GM12878 (cell line): ENCODE results near the gene HSD11B1L. TPM values are rescaled to one million over a fixed set of nuclear protein-coding genes. Genes with fewer than 3 reads are reported as not detected.

ENCODE experiments used
- ATAC-seq: fragments of 200-7000 bp; cut with Tn5 transposase; 3 replicates; pipeline ENCODE4 v1.9.1; 2020; ENCODE audit warnings: mild to moderate bottlenecking, moderate library complexity
- BruUV-seq: library from RNA; stranded (reverse); fragments of 400-500 nt; replicated peaks from 2 replicates; lab custom pipeline; 2021; lab: Mats Ljungman, UMichigan
- CTCF ChIA-PET: fragments of 300-600 bp; sonication (Branson Sonifier 250); formaldehyde crosslinking; extraction: SDS; loops from one replicate; lab custom pipeline; 2021; ENCODE audit warnings: inconsistent platforms; lab: Yijun Ruan, JAX
- POLR2A ChIA-PET: fragments of 350-600 bp; formaldehyde crosslinking; extraction: SDS; loops from one replicate; lab custom pipeline; 2021; ENCODE audit warnings: inconsistent platforms; lab: Charles Lee
- RAD21 ChIA-PET: fragments of 300-600 bp; sonication (Branson Sonifier 250); formaldehyde crosslinking; loops from one replicate; lab custom pipeline; 2023; ENCODE audit warnings: antibody characterized with exemption; ENCODE audit not compliant: unreplicated experiment; lab: Charles Lee
- SMC1A ChIA-PET: fragments of 300-600 bp; sonication (Branson Sonifier 250); formaldehyde crosslinking; loops from one replicate; lab custom pipeline; 2023; ENCODE audit not compliant: unreplicated experiment, uncharacterized antibody; lab: Charles Lee
- DNase-seq: peaks from one replicate; pipeline ENCODE4 v3.0.0-alpha.2; 2011; ENCODE audit warnings: low read depth, low spot score
- FAIRE-seq: peaks from 3 replicates; lab custom pipeline; 2011; peaks lifted over from hg19 to GRCh38; lab: Jason Lieb, UNC
- H2AFZ ChIP-seq: 2 replicates; pipeline ENCODE4 v1.6.0; 2011; ENCODE audit warnings: low read depth, low read length, control low read depth; ENCODE audit not compliant: control insufficient read depth
- H3K27ac ChIP-seq: 2 replicates; pipeline ENCODE4 v1.5.1; 2011; ENCODE audit warnings: control low read depth; ENCODE audit not compliant: control insufficient read depth, insufficient read depth
- H3K27me3 ChIP-seq, 2 experiments: replicated peaks in 1 of 2; 2 replicates each; pipeline versions ENCODE4 v1.6.0 to v1.6.1; 2011; ENCODE audit warnings: low read length in 1 of 2; ENCODE audit not compliant: control insufficient read depth in 2 of 2, insufficient read depth in 2 of 2
- H3K36me3 ChIP-seq, 2 experiments: 2 replicates each; pipeline ENCODE4 v1.5.1; 2011; ENCODE audit warnings: low read length in 1 of 2; ENCODE audit not compliant: control insufficient read depth in 2 of 2, insufficient read depth in 2 of 2
- H3K4me1 ChIP-seq: 2 replicates; pipeline ENCODE4 v1.6.1; 2011; ENCODE audit warnings: mild to moderate bottlenecking, low read length, moderate library complexity, mixed read lengths; ENCODE audit not compliant: control insufficient read depth, insufficient read depth
- H3K4me2 ChIP-seq: 2 replicates; pipeline ENCODE4 v1.6.0; 2011; ENCODE audit warnings: control low read depth; ENCODE audit not compliant: control insufficient read depth, insufficient read depth
- H3K4me3 ChIP-seq: fragments of 200-600 bp; sonication (generic); 2 replicates; pipeline ENCODE4 v1.5.1; 2016
- H3K79me2 ChIP-seq: 2 replicates; pipeline ENCODE4 v1.6.0; 2011; ENCODE audit warnings: low read length; ENCODE audit not compliant: control insufficient read depth, insufficient read depth
- H3K9ac ChIP-seq: 2 replicates; pipeline ENCODE4 v1.8.0; 2011; ENCODE audit warnings: low read length, control low read depth, mixed read lengths; ENCODE audit not compliant: control insufficient read depth, insufficient read depth
- H3K9me3 ChIP-seq: replicated peaks from 3 replicates; pipeline ENCODE4 v1.5.1; 2011; ENCODE audit warnings: mild to moderate bottlenecking, low read length; ENCODE audit not compliant: control insufficient read depth, insufficient read depth
- H4K20me1 ChIP-seq: 2 replicates; pipeline ENCODE4 v1.6.0; 2011; ENCODE audit not compliant: control insufficient read depth, insufficient read depth
- CEBPB ChIP-seq, 2 experiments: fragments of 150-350 bp in 1 of 2; IDR thresholded peaks; 2 replicates each; pipeline ENCODE4 v1.6.1; 2012 to 2014; ENCODE audit warnings: low read depth in 2 of 2, low read length in 2 of 2, borderline replicate concordance in 1 of 2, inconsistent platforms in 1 of 2
- CEBPZ ChIP-seq: fragments of 150-350 bp; IDR thresholded peaks from 2 replicates; pipeline ENCODE4 v1.6.1; 2016; ENCODE audit warnings: low read depth, low read length
- CUX1 ChIP-seq: IDR thresholded peaks from 2 replicates; pipeline ENCODE4 v1.6.1; 2012; ENCODE audit warnings: improper control_type of control experiment, low read depth, low read length; ENCODE audit not compliant: insufficient replicate concordance
- DPF2 ChIP-seq: fragments of 450-650 bp; IDR thresholded peaks from 2 replicates; pipeline ENCODE4 v1.6.1; 2017; ENCODE audit warnings: mild to moderate bottlenecking
- EGR1 ChIP-seq, 2 experiments: IDR thresholded peaks; 1 replicate in 1 of 2; 2 replicates in 1 of 2; pipeline ENCODE4 v1.6.1; 2011 to 2012; ENCODE audit warnings: low read depth in 2 of 2, low read length in 2 of 2, borderline replicate concordance in 1 of 2, mild to moderate bottlenecking in 1 of 2, moderate library complexity in 1 of 2
- FOS ChIP-seq: IDR thresholded peaks from 3 replicates; pipeline ENCODE4 v1.6.1; 2011; ENCODE audit warnings: borderline replicate concordance; ENCODE audit not compliant: insufficient read length; ENCODE audit errors: extremely low read depth
- FOXK2 ChIP-seq: fragments of 450-650 bp; IDR thresholded peaks from 2 replicates; pipeline ENCODE4 v1.6.1; 2017; ENCODE audit warnings: mild to moderate bottlenecking, moderate library complexity
- HDGF ChIP-seq: fragments of 450-650 bp; IDR thresholded peaks from 2 replicates; pipeline ENCODE4 v1.6.1; 2016; ENCODE audit warnings: antibody characterized with exemption
- IRF4 ChIP-seq: IDR thresholded peaks from 2 replicates; pipeline ENCODE4 v1.6.1; 2011; ENCODE audit warnings: low read depth, low read length
- MEF2A ChIP-seq: IDR thresholded peaks from 2 replicates; pipeline ENCODE4 v1.6.1; 2011; ENCODE audit warnings: low read depth, mild to moderate bottlenecking, low read length, moderate library complexity; ENCODE audit not compliant: insufficient read depth
- POLR2AphosphoS5 ChIP-seq: IDR thresholded peaks from 2 replicates; pipeline ENCODE4 v1.6.1; 2011; ENCODE audit warnings: mild to moderate bottlenecking, low read length, inconsistent platforms
- SREBF1 ChIP-seq: IDR thresholded peaks from 2 replicates; pipeline ENCODE4 v1.6.1; 2012; ENCODE audit warnings: mild to moderate bottlenecking, low read length
- STAT1 ChIP-seq: fragments of 450-650 bp; conservative IDR thresholded peaks from 2 replicates; pipeline ENCODE4 v1.6.1; 2014; ENCODE audit warnings: antibody characterized with exemption, mild to moderate bottlenecking
- SUZ12 ChIP-seq: fragments of 200-600 bp; sonication (generic); IDR thresholded peaks from one replicate; pipeline ENCODE4 v1.6.1; 2018; ENCODE audit warnings: antibody characterized with exemption, mild to moderate bottlenecking; ENCODE audit not compliant: unreplicated experiment
- ZZZ3 ChIP-seq: IDR thresholded peaks from 2 replicates; pipeline ENCODE4 v1.6.1; 2011; ENCODE audit warnings: low read depth; ENCODE audit not compliant: control insufficient read depth, insufficient read length
- WGBS: methylation state at CpG from one replicate; pipeline ENCODE4 v1.1.6; 2016; ENCODE audit warnings: low lambda C conversion rate; ENCODE audit not compliant: insufficient replicate concordance, insufficient coverage; ENCODE audit errors: missing lambda C conversion rate; 5-methylcytosine and 5-hydroxymethylcytosine counted together
- in situ Hi-C: fragments of 300-500 bp; cut with MboI; formaldehyde crosslinking; loops from 9 replicates; pipeline ENCODE4 v1.14.3; 2018; ENCODE audit warnings: mixed read lengths
- intact Hi-C: fragments of 100-400 bp; cut with micrococcal nuclease; formaldehyde crosslinking; loops from one replicate; pipeline ENCODE4 v1.14.2; 2022; ENCODE audit not compliant: unreplicated experiment
- polyA plus RNA-seq, 11 experiments: library from polyadenylated mRNA; depleted of rRNA in 4 of 11; unstranded in 6 of 11; stranded (reverse) in 5 of 11; fragments of >200 nt; fragmentation: Nextera tagmentation in 4 of 11; fragmentation: Illumina TruSeq in 1 of 11; extraction: Ambion mirVana in 4 of 11; extraction: Trizol in 1 of 11; gene quantifications; 1 replicate in 1 of 11; 2 replicates in 10 of 11; pipeline versions ENCODE4 v1.2.1 to v1.2.3, GENCODE V29; 2011 to 2016; ENCODE audit warnings: inconsistent platforms in 2 of 11, missing spikeins in 2 of 11, low read depth in 1 of 11
- total RNA-seq, 4 experiments: library from RNA; depleted of rRNA in 3 of 4; stranded (reverse); fragments of >200 nt in 3 of 4; fragmentation: Illumina TruSeq in 1 of 4; extraction: Trizol in 1 of 4; gene quantifications; 2 replicates each; pipeline versions ENCODE4 v1.2.1 to v1.2.3, GENCODE V29; 2013 to 2021

HSD11B1L gene
- total and polyA plus RNA-seq, 10 of the 15 experiments (the other 5 are each of a cell fraction or from before 2014, with no cell fraction given): 0.29 to 1.8 (median 1.1) TPM; not detected in 1

GRCh38 chr19:5681391-5682106 is 722 bp downstream of the HSD11B1L start:
- FAIRE-seq: no peak
- in situ Hi-C loops: loop anchor here (10.0 kb wide), 1 partner anchor 1437 kb away; the partner anchor contains the start of gene YJU2
- H2AFZ ChIP-seq: peak overlapping the region; percentile 99
- TF ChIP-seq EGR1 (IDR thresholded peaks at IDR 0.05; ENCODE audit: borderline replicate concordance in 1 of 2, low read depth in 2 of 2, low read length in 2 of 2) (no peak), CUX1 (no peak), STAT1 (no peak), HDGF (0 out of 2 replicates have a peak, but pooled peaks have one; percentile 34), CEBPB (IDR thresholded peaks at IDR 0.05; ENCODE audit: borderline replicate concordance in 1 of 2, low read depth in 2 of 2, low read length in 2 of 2) (no peak), FOS (no peak), FOXK2 (0 out of 2 replicates have a peak, but pooled peaks have one; percentile 17), MEF2A (no peak), POLR2AphosphoS5 (no peak), ZZZ3 (no peak), SREBF1 (no peak), IRF4 (no peak), DPF2 (no peak), SUZ12 (no peak), CEBPZ (no peak)

More at GRCh38 chr19:5681391-5682106, 722 bp downstream of the HSD11B1L start:
- H3K27me3 ChIP-seq: no peaks in the 10 kb centered on the region
- H4K20me1 ChIP-seq: no peaks in the 10 kb centered on the region
- DNase-seq (no peak), ATAC-seq (no peak)
- no peaks in the 10 kb centered on the region; a peak in 1 of 4 replicates for H3K36me3 ChIP-seq
- RAD21 ChIA-PET: no interaction called here
- H3K79me2 ChIP-seq: peaks cover 12% of the 10 kb centered on the region
- intact Hi-C loops: no loop called here
- WGBS: 69% methylated on average over 13 of the region's 17 CpGs
- POLR2A ChIA-PET: interaction anchor here (1.0 kb wide), 1 partner anchor 10 kb away, joined by 6 read pairs; no protein-coding TSS in a partner anchor
- no peak overlapping the region for H3K4me3 ChIP-seq
- peak overlapping the region; percentile 97 for H3K4me2 ChIP-seq
- H3K9me3 ChIP-seq: no peaks in the 10 kb centered on the region
- CTCF ChIA-PET: no interaction called here
- BruUV-seq: no TSS peak
- H3K27ac ChIP-seq: no peak overlapping the region
- peaks cover 5% of the 10 kb centered on the region; the same call in 1 of the 2 replicates for H3K4me1 ChIP-seq
- no peak overlapping the region for H3K9ac ChIP-seq
- SMC1A ChIA-PET: no interaction called here
